ENCODE results near the gene PRMT1. TPM values are rescaled to one million over a fixed set of nuclear protein-coding genes. Genes with fewer than 3 reads are reported as not detected.

PRMT1 gene
- total RNA-seq, 1 experiment from 2014 or later = 505 TPM

GRCh38 chr19:49631610-49632192 is 45.4 kb upstream of the PRMT1 start:
- no peak for DNase-seq
- Histone ChIP-seq H4K8ac (replicated peaks; ENCODE audit: insufficient read length, low read depth, low read length) (no peak overlapping the region), H4K5ac (ENCODE audit: insufficient read length, low read depth, low read length) (no peak overlapping the region), H3K23ac (ENCODE audit: insufficient read length, low read depth, low read length) (no peak overlapping the region), H3K79me1 (ENCODE audit: insufficient read depth, low read depth, low read length, poor library complexity, severe bottlenecking) (no peaks in the 10 kb centered on the region), H3K14ac (ENCODE audit: insufficient read depth, low read length) (no peak overlapping the region), H2BK15ac (ENCODE audit: low read depth, low read length) (no peak overlapping the region), H3K9ac (ENCODE audit: extremely low read depth, insufficient read length, low read length) (no peak overlapping the region), H2BK20ac (ENCODE audit: low read depth, low read length, poor library complexity, severe bottlenecking) (no peak overlapping the region), H3K4me2 (ENCODE audit: insufficient read depth, insufficient read length, low read length) (no peak overlapping the region), H3K9me3 (ENCODE audit: control insufficient read depth, low read depth, low read length) (no peaks in the 10 kb centered on the region), H2AK5ac (ENCODE audit: insufficient read length, low read length) (no peak overlapping the region), H3K27me3 (ENCODE audit: insufficient read depth, low read length) (no peaks in the 10 kb centered on the region), H4K91ac (ENCODE audit: insufficient read length, low read depth, low read length) (no peak overlapping the region), H3K4ac (ENCODE audit: low read depth, low read length) (no peak overlapping the region), H3K23me2 (ENCODE audit: insufficient read length, low read depth, low read length, poor library complexity, severe bottlenecking) (no peaks in the 10 kb centered on the region), H2AFZ (ENCODE audit: low read length) (no peak overlapping the region), H3K79me2 (ENCODE audit: insufficient read depth, low read length) (no peaks in the 10 kb centered on the region), H2BK5ac (ENCODE audit: insufficient read length, low read length) (no peak overlapping the region), H2BK120ac (ENCODE audit: low read depth, low read length, poor library complexity, severe bottlenecking) (no peak overlapping the region), H4K20me1 (ENCODE audit: control insufficient read depth, insufficient read depth, insufficient read length) (peaks cover 2% of the 10 kb centered on the region), H3K18ac (ENCODE audit: insufficient read length, low read depth, low read length) (no peak overlapping the region), H2BK12ac (ENCODE audit: insufficient read length, low read depth, low read length) (no peak overlapping the region), H3K56ac (ENCODE audit: insufficient read length, low read depth, low read length) (no peak overlapping the region), H3T11ph (ENCODE audit: low read length) (no peak overlapping the region), H3K27ac (ENCODE audit: insufficient read length, low read depth, low read length) (no peak overlapping the region), H3K4me1 (ENCODE audit: insufficient read depth, low read length) (no peaks in the 10 kb centered on the region)
- H3K4me3 Mint-ChIP-seq = no peak overlapping the region
- TF ChIP-seq CTCF (conservative IDR thresholded peaks at IDR 0.05) = no peak
- H3K4me1 Mint-ChIP-seq = peaks cover 21 to 24% of the 10 kb centered on the region in 2 experiments
- H3K36me3 Mint-ChIP-seq (ENCODE audit: insufficient read depth in 1 of 3, low read depth in 3 of 3) = peaks cover 9 to 25% (median 18%) of the 10 kb centered on the region in 3 experiments
- peaks cover 12% of the 10 kb centered on the region for H3K27me3 Mint-ChIP-seq (ENCODE audit: low read depth)
- no peaks in the 10 kb centered on the region for H3K9me3 Mint-ChIP-seq
- WGBS (ENCODE audit: extremely low coverage, insufficient read length, low lambda C conversion rate) = no CpG with 5 or more reads among the region's 19 CpGs
- peak overlapping the region in 1 of 3 experiments; percentile 55; a peak in 1 of 7 replicates for H3K27ac Mint-ChIP-seq

Measured in H9 (cell line).